NT2/D1 (cell line): Measurements from ENCODE around the gene DIP2C.

Source experiments
- YY1 ChIP-seq: IDR thresholded peaks from 2 replicates; pipeline ENCODE4 v1.6.1; 2011; ENCODE audit not compliant: insufficient read length, insufficient read depth
- ZNF274 ChIP-seq: IDR thresholded peaks from 2 replicates; pipeline ENCODE4 v1.6.1; 2011; ENCODE audit warnings: mild to moderate bottlenecking, low read depth, low read length

DNA sequence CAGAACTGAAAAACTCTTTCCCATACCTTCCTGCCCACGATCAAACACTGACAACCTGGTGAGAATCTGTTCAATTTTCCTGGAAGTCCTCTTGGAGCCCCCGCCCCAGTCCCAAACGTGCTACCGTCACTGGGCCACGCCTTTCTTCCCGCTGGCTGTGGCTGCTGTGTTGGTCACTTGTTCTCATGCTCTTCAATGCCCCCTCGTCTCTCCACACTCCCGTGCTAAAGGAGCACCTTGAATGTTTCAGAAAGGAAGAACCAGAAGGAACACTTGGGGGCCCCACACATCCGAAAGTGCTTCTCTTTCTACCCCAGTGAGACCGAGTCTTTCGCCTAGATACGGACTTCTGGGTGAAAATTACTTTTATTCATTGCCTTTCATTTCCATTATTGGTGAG is 215.1 kb downstream of the DIP2C start:
- TF ChIP-seq ZNF274 (no peak), YY1 (no peak)
